ENCODE measurements around the gene BRINP2. TPM values are rescaled to one million over a fixed set of nuclear protein-coding genes. Genes with fewer than 3 reads are reported as not detected.

BRINP2 gene
- total RNA-seq, 4 donors from 2014 or later, result 0.16 to 2.4 (median 0.40) TPM

GRCh38 chr1:177130451-177130945 is 40.3 kb upstream of the BRINP2 start:
- ATAC-seq (ENCODE audit: low FRiP score) (no peak), DNase-seq (ENCODE audit: low spot score) (no peak)
- no peak for TF ChIP-seq CTCF (IDR thresholded peaks at IDR 0.05)

DNA sequence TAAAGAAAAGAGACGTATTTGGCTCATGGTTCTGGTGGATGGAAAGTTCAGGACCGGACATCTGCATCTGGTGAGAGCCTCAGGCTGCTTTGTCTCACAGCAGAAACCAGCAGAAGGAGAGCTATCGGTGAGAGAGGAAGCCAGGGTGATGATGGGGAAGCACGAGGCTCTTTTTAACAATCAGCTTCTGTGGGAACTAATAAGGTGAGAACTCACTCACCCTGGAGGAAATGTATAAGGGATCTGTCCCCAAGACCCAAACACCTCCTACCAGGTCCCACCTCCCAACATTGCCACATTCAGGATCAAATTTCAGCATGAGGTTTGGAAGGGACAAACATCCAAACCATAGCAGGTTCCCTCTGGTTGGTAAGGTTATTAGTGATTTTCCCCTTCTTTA is 39.0 kb upstream of the BRINP2 start:
- DNase-seq (ENCODE audit: low spot score) (no peak), ATAC-seq (ENCODE audit: low FRiP score) (no peak)
- TF ChIP-seq CTCF (IDR thresholded peaks at IDR 0.05), result no peak

DNA sequence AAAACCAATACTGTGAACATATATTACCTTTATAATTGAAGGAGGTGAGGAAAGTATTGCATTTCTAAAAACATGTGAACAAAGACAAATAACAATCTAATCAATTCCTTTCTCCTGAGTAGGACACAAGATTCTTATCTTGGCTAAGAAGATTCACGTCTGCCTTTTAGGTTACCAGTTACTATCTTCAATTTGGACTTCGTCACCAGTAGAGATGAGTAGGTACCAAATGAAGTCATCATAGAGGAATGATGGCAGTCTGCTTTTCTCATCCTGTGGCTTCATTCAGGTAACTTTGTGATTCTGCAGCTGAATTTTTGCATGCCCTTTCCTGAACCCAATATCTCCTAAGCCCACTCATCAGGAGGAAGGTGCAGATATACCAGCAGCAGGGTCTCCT is 38.6 kb upstream of the BRINP2 start:
- ATAC-seq (ENCODE audit: low FRiP score) (no peak), DNase-seq (ENCODE audit: low spot score) (no peak)
- no peak for TF ChIP-seq CTCF (IDR thresholded peaks at IDR 0.05)

- TF ChIP-seq CTCF (IDR thresholded peaks at IDR 0.05), result no peak
Observed at GRCh38 chr1:177133977-177134538, 36.7 kb upstream of the BRINP2 start.

GRCh38 chr1:177135250-177135649 is 35.5 kb upstream of the BRINP2 start:
- no peak for TF ChIP-seq CTCF (IDR thresholded peaks at IDR 0.05)
- DNase-seq (ENCODE audit: low spot score), result no peak
- no peak for ATAC-seq (ENCODE audit: low FRiP score)

More at GRCh38 chr1:177133977-177134538, 36.7 kb upstream of the BRINP2 start:
- ATAC-seq (ENCODE audit: low FRiP score) (no peak), DNase-seq (ENCODE audit: low spot score) (no peak)

GRCh38 chr1:177137814-177138213 is 32.9 kb upstream of the BRINP2 start:
- no peak for ATAC-seq (ENCODE audit: low FRiP score)
- no peak for DNase-seq (ENCODE audit: low spot score)
- no peak for TF ChIP-seq CTCF (IDR thresholded peaks at IDR 0.05)

GRCh38 chr1:177138347-177138746 is 32.4 kb upstream of the BRINP2 start:
- DNase-seq (ENCODE audit: low spot score) (no peak), ATAC-seq (ENCODE audit: low FRiP score) (no peak)
- no peak for TF ChIP-seq CTCF (IDR thresholded peaks at IDR 0.05)

Data from omental fat pad (tissue), 4 donors.